Measurements from ENCODE around the gene ABHD12. TPM values are rescaled to one million over a fixed set of nuclear protein-coding genes. Genes with fewer than 3 reads are reported as not detected.

The ABHD12 gene
- total RNA-seq, 1 donor: 38.4 TPM

DNA sequence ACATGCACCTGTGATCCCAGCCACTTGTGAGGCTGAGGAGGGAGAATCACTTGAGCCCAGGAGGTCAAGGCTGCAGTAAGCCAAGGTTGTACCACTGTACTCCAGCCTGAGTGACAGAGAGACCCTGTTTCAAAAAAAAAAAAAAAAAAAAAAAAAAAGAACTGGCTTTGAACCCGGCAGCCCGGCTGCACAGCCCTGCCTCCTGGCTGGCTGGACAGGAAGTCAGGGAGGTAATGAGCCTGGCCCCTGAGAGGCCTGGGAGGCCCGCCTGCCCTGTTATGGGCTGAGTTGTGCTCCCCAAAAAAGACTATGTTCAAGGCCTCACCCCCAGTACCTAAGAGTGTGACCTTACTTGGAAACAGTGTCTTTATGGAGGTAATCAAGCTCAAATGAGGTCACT lies 65.6 kb downstream of the ABHD12 start:
- no peak for DNase-seq (ENCODE audit: low read depth)
- H3K4me3 ChIP-seq (ENCODE audit: low read depth, low read length): no peak overlapping the region
- TF ChIP-seq, protein P1, sequence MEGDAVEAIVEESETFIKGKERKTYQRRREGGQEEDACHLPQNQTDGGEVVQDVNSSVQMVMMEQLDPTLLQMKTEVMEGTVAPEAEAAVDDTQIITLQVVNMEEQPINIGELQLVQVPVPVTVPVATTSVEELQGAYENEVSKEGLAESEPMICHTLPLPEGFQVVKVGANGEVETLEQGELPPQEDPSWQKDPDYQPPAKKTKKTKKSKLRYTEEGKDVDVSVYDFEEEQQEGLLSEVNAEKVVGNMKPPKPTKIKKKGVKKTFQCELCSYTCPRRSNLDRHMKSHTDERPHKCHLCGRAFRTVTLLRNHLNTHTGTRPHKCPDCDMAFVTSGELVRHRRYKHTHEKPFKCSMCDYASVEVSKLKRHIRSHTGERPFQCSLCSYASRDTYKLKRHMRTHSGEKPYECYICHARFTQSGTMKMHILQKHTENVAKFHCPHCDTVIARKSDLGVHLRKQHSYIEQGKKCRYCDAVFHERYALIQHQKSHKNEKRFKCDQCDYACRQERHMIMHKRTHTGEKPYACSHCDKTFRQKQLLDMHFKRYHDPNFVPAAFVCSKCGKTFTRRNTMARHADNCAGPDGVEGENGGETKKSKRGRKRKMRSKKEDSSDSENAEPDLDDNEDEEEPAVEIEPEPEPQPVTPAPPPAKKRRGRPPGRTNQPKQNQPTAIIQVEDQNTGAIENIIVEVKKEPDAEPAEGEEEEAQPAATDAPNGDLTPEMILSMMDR (IDR thresholded peaks at IDR 0.05; ENCODE audit: insufficient read depth, low read depth, low read length): no peak

DNA sequence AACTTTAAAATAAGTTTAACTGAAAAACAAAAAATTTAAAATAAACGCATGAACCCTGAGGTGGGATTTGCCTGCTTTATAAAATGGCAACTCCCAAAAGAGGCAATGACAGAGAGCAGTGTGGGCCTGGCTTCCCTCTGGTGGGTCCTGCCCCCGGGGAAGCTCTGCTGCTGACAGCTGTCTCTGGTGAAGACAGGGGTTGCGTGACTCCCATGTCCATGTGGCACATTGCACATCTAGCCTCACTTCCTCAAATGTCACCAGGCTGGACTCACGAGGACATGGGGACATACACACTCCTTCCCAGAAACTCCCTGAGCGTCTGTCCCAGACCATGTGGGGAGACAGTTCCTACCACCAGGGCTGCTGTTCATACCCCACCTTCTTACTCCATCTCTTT lies 66.2 kb downstream of the ABHD12 start:
- no peak overlapping the region for H3K4me3 ChIP-seq (ENCODE audit: low read depth, low read length)
- no peak for DNase-seq (ENCODE audit: low read depth)
- TF ChIP-seq, protein P1 (IDR thresholded peaks at IDR 0.05; ENCODE audit: insufficient read depth, low read depth, low read length): no peak

DNA sequence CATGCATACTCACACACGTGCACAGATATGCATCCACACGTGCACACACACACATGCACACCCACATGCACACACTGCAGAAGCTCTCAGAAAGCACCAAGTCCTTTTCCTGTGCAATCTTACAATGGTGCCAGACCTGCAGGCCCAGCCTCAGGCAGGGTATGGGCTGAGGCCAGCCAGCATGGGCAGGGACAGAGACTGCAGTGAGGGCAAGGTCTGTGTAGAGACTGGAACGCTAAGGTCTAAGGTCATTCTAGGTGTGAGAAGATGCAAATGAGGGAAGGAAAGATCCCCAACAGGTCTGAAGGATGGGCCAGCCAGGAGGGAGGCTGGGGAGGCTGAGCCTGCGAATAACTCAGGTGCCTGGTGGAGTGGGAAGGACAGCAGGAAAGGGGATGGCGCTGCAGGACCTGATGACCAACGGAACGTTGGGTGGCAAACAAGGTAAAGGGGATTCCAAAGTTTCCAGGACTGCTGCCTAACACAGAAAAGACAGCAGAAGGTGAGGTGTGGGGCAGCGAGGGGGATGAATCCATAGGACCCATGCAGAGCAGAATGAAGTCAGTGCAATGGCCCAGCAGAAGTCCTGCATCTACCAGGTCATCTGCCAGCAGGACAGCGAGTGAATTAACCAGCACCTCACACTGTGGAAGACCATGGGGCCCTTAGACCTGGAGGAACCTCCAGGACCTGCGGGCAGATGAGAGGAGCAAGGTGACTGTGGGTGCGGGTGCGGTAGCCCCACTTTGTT lies 67.0 kb downstream of the ABHD12 start:
- DNase-seq (ENCODE audit: low read depth): no peak
- TF ChIP-seq, protein P1 (IDR thresholded peaks at IDR 0.05; ENCODE audit: insufficient read depth, low read depth, low read length): no peak
- H3K4me3 ChIP-seq (ENCODE audit: low read depth, low read length): no peak overlapping the region

DNA sequence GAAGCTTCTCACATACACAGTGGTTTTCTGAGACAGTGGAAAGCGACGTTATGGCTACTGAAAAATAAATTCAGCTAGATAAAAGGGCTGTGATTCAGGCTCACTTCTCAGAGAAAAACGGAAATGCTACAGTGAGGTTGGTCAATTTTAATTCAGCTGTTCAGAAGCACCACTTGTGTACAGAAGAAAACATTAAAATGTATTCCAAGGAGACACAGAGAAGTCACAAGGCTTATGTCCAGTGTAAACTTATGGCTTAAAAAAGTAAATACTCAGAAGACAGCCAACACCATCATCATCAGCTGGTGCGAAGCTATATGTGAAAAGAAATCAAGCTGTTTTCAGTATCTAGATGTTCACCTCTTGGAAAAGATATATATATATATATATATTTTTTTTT lies 68.6 kb downstream of the ABHD12 start:
- TF ChIP-seq, protein P1 (IDR thresholded peaks at IDR 0.05; ENCODE audit: insufficient read depth, low read depth, low read length): no peak
- DNase-seq (ENCODE audit: low read depth): peak; percentile 59
- H3K4me3 ChIP-seq (ENCODE audit: low read depth, low read length): no peak overlapping the region

DNA sequence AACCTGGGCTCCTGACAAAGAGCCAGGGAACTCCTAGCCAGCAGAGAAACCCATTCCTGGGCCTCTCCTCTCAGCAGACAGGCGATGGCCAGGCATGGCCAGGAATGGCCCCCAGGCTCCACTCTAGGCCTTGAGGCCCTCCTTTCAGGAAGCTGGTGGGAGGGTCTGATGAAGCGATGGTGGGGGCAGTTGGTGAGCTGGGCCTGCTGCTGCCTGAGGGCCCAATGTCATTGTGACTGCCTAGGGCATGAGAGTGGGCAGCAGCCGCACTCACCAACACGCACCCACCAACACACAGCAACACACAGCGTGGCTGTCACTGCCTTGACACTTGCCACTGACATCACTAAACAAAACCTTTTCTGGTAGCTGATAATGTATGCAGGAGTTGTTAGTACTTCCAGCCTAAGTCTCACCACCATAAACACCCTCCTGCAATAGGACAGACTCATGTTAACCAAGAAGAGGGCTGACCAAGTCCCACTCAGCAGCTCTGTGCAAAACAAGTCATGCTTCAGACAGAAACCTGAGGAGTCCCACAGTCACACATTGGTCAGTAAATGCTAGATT lies 69.3 kb downstream of the ABHD12 start:
- peak; percentile 18 for DNase-seq (ENCODE audit: low read depth)
- H3K4me3 ChIP-seq (ENCODE audit: low read depth, low read length): no peak overlapping the region
- TF ChIP-seq, protein P1 (IDR thresholded peaks at IDR 0.05; ENCODE audit: insufficient read depth, low read depth, low read length): no peak

DNA sequence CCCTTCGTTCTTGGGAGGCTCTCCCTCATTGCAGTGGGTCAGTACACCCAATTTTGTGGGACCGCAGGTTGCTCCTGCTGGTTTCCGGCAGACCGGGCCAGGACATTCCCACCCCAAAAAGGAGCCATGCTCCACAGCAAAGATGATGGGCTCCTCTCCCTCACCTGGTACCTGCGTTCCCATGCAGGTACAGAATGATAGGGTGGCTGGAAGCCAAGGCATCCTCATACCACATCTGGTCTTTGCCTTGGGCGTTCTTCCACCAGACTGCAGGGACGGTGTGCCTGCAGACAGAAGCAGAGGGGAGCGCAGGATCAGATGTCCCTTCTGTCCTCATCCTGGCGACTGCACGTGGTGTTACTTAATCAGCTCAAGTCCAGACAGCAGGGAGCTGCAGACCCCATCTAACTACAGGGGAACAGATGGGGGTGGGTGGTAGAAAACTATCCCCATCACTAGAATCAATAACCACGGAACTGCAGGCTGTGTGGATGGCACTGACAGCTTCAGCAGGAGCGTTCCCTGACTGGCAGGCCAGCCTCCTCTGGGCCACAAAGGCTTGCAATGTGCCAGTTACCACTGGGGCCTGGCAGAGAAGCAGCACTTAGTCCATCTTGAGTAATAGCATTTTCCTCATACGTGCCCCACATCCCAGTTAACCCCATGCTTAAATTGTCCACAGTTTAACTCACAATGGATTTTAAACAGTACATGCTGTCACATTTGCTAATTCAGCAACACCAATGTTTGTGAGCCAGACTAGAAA lies 70.4 kb downstream of the ABHD12 start:
- no peak overlapping the region for H3K4me3 ChIP-seq (ENCODE audit: low read depth, low read length)
- TF ChIP-seq, protein P1 (IDR thresholded peaks at IDR 0.05; ENCODE audit: insufficient read depth, low read depth, low read length): no peak
- DNase-seq (ENCODE audit: low read depth): no peak

Measured in fibroblast of villous mesenchyme (primary cell).